Stimulated activated CD8-positive, alpha-beta memory T cell treated with anti-CD3 and anti-CD28 coated beads, Interleukin-4, amount 100 ng/mL, for 48 hours (primary cell): ENCODE measurements around the gene SNX17.
"Not testable (repeated sequence)": the region's sequence is repeated elsewhere in the genome, so short reads cannot be mapped to it uniquely, and the experiment has no call there.

Source experiments
- DNase-seq: peaks from one replicate; pipeline ENCODE4 v3.0.0-alpha.2; 2020

The SNX17 gene

DNA sequence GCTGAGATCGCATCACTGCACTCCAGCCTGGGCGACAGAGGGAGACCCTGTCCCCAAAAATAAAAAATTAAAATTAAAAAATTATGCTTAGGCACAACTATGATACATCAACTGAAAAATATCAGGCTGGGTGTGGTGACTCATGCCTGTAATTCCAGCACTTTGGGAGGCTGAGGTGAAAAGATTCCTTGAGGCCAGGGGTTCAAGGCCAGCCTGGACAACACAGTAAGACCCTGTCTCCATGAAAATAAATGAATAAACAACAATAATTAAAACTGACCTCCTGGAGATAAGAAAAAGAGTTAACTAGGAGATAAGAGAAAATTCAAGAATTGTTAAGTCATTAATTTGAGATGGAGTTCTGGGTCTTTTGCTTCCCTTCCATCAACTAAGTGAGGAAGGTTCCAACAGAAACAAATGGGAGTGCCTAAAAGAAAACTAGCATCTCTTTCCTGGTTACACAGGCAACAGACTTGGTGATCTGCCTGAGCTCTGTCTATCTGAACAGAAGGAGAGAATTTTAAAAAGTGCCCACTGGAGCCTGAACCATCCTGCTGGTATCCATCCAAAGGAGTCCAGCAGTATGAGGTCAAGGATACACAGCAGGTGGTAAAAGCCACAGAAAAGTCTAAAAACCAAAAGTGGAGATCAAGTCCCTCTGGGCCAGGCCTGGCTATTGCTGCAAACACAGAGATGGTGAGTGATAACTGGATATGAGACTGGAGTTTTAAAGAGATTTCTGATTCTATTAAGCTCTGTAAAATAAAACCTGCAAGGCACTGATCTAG lies 30.1 kb downstream of the SNX17 start:
- DNase-seq, result no peak

DNA sequence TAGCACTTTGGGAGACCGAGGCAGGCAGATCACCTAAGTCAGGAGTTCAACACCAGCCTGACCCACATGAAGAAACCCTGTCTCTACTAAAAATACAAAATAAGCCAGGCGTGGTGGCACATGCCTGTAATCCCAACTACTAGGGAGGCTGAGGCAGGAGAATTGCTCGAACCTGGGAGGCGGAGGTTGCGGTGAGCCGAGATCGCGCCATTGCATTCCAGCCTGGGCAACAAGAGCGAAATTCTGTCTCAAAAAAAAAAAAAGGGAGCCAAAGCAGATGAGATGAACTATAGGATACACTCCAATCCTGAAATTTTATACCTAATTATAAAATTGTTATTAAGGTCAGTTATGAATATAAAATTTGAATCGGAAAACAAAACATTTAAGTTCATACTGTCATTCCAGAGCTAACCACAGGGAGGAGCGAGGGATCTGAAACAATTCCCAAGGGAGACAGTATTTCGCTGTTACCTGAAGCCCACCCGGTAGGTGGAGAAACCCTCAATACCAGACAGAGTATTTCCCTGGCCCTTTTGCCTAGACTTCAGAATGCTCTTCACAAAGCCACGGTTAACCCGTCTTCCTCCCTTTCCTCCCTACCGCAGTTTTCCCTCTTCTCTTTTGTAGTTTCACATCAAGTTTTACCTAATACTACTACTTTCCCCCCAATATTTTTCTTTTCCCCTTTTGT lies 37.5 kb downstream of the SNX17 start:
- DNase-seq, result no peak

DNA sequence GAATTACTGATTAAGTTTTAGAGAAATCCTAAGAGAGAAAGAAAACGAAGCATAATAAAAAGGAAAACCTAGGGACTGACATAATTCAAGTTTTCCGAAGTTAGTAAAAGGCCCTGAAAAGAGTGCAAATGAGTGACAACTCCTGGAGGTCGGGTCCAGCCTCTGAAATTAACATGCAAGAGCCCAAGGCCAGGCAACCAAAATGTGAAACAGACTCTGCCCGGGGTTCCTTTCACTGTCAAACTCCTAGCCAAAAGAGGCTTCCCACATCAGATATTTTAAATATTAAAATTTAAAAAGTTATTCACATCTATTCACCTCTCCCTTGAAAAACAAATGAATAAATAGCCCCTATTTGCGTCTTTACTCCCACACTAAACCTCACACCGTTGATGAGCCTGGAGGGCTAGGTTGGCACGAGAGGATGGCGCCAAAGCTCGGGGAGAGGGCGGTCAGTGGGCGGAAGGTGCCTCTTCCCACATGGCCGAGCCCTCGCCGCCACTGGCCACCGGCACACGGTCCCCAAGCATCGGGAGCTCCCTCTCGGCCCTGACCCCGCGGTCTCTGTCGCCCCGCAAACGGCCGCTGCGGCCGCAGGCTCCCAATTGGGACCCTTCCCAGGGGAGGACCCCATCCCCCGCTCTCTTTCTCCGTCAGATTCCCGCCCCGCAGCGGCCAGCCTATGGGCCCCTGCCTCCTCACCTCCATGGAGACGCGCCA lies 38.3 kb downstream of the SNX17 start:
- DNase-seq, result peak; percentile 52

DNA sequence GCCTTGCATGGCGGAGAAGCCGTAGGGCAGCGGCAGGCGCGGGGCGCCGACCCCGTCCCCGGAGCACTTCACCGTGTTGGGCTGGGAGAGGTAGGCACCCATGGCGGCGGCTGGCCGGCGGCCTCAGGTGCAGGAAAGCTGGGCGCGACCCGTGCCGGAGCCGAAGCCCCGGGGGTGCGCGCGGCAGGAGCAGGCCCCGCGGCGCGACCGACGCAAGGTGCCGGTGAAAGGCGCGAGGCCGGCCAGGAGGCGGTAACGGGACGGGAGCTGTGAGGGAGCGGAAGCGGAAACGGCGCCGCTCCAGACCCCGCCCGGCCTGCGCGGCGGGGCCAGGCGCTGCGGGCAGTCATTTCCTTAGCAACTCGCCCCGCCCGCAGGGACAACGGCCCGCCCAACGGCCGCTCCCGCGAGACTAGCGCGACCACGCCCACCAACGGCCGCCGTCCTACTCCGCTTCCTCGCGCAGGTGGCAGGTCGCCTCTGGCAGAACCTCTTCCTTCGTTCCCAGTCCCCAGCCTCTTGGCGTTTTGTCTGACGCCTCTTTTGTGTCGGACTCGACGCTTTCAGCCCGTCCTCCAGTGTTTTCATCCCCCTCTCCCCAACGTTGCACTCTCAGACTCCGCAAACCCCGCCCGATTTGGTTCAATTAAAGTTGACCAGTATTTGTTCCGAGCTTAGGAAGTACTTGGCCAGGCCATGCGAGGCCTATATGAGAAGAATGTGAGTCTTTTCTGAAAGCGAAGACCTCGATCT lies 39.1 kb downstream of the SNX17 start, which contains the start of gene PPM1G:
Gene PPM1G (minus strand): TSS at position 271 of the 753 bp plus-strand sequence. CDS start 169 bp downstream, at position 102.
- DNase-seq, result peak; percentile 99

DNA sequence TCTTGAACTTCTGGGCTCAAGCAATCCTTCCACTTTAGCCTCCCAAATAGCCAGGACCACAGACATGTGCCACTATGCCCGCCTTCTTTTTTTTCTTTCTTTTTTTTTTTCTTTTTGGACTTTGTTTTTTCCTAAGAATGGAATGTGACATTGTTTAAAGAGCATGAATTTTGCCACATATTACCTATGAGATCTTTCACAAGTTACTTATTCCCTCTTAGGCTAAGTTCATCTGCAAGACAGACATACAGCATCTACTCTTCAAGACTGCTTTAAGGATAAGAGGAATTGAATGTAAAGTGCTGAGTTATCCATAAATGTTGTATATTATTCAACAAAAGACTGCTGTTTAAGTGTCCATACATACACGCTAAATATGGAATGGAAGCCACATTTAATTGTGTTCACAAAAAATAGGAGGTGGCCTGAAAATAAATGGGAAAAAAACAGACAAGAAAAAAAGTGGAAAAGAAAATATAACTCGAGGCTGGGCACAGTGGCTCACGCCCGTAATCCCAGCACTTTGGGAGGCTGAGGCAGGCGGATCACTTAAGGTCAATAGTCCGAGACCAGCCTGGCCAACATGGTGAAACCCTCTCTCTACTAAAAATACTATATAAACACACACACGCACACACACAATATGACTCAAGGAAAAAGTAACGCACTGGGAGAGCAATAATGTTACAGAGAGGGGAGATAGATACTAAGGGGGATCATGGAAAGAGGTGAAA lies 42.2 kb downstream of the SNX17 start:
- DNase-seq, result no peak

DNA sequence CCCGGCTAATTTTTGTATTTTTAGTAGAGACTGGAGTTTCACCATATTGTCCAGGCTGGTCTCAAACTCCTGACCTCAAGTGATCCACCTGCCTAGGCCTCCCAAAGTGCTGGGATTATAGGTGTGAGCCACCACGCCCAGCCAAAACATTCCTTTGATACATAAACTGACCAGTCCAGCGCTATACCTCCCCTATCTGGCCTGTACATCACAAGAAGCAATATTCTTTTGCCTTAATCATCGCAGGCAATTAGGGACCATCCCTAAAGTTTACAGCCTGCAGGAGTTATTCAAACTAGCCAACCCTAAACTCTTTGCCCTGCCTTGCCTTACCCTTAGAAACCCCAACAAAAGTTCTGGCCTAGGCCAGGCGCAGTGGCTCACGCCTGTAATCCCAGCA lies 45.7 kb downstream of the SNX17 start:
- DNase-seq, result no peak

DNA sequence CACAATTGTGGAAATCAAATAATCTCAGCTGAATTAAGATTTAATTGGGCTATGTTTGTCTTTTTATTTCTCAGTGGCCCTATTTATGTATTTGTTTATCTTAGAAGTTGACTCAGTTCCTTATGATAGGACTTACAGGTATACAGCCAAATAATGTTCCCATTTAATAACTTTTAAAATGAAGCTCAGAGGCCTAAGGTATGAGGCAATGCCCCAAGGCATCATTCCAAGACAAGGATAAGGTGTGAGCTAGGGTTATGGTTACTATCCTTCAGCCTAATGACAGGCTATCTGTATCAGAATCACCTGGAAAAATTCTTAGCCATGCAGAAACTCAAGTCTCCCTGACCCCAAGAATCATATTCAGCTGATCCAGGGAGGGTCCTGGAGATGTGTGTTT lies 50.6 kb downstream of the SNX17 start:
- DNase-seq, result no peak

DNA sequence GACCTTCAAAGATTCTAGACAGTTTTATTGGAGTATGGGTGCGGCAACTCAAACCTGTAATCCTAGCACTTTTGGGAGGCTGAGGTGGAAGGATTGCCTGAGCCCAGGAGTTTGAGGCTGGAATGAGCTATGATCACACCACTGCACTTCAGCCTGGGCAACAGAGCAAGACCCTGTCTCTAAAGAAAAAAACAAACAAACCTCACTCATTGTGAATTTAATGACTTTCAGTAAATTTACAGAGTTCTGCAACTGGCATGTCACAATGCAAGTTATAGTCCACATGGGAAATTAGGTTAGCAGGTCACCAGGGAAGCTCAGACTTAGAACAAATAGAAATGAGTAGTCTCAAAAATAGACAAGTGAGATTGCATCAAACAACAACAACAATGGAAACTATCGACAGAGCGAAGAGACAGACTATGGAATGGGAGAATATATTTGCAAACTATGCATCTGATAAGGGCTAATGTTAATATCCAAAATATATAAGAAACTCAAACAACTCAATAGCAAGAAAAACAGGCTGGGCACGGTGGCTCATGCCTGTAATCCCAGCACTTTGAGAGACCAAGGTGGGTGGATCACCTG lies 51.3 kb downstream of the SNX17 start:
- no peak for DNase-seq

DNA sequence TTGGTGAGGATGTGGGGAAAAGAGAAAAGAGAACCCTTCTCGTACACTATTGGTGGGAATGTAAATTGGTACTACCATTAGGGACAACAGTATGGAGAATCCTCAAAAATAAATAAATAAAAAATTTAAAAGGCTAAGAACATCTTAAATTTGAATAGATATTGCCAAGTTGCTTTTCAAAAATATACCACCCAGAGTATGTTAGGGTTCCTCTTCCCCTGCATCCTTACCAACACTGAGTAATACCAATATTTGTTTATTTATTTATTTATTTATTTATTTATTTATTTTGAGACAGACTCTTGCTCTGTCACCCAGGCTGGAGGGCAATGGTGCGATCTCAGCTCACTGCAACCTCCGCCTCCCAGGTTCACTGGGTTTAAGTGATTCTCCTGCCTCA lies 52.5 kb downstream of the SNX17 start:
- DNase-seq, result no peak

DNA sequence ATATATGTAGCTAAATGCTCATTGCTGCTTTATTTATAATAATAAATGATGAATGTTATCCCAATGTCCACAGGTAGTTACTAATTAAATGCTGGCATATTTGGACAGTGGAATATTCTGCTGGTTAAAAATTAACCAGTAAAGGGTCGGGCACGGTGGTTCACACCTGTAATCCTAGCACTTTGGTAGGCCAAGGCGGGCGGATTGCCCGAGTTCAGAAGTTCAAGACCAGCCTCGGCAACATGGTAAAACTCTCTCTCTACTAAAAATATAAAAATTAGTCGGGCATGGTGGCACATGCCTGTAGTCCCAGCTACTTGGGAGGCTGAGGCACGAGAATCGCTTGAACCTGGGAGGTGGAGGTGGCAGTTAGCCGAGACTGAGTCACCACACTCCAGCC lies 54.6 kb downstream of the SNX17 start:
- DNase-seq, result not testable (repeated sequence)
